Naive B cell (primary cell): ENCODE results near the gene FUT8. TPM values are rescaled to one million over a fixed set of nuclear protein-coding genes. Genes with fewer than 3 reads are reported as not detected.
"Not testable (repeated sequence)": the region's sequence is repeated elsewhere in the genome, so short reads cannot be mapped to it uniquely, and the experiment has no call there.

ENCODE experiments used
- ATAC-seq, 2 donors: fragments of 150-1000 bp; cut with Tn5 transposase; 2 replicates each; pipeline ENCODE4 v1.10.0; 2021; ENCODE audit warnings: low read depth in 2 of 2, mild to moderate bottlenecking in 2 of 2, moderate library complexity in 2 of 2
- DNase-seq: peaks from one replicate; pipeline ENCODE4 v3.0.0; 2022
- H3K27ac Mint-ChIP-seq, 6 donors: one replicate each; pipeline ENCODE4 v1.8.0; 2020 to 2022; ENCODE audit warnings: mild to moderate bottlenecking in 6 of 6, mixed read lengths in 6 of 6, moderate library complexity in 5 of 6, inconsistent platforms in 2 of 6
- H3K27me3 Mint-ChIP-seq, 3 donors: one replicate each; pipeline ENCODE4 v1.8.0; 2021 to 2022; ENCODE audit warnings: mixed read lengths in 3 of 3, mild to moderate bottlenecking in 1 of 3
- H3K36me3 Mint-ChIP-seq, 2 donors: one replicate each; pipeline ENCODE4 v1.8.0; 2020 to 2022; ENCODE audit warnings: mixed read lengths in 2 of 2, inconsistent platforms in 1 of 2, mild to moderate bottlenecking in 1 of 2
- H3K4me1 Mint-ChIP-seq, 3 donors: one replicate each; pipeline ENCODE4 v1.8.0; 2020 to 2022; ENCODE audit warnings: mixed read lengths in 3 of 3, inconsistent platforms in 1 of 3, mild to moderate bottlenecking in 1 of 3, moderate library complexity in 1 of 3
- H3K4me3 Mint-ChIP-seq, 8 donors: one replicate each; pipeline ENCODE4 v1.8.0; 2020 to 2022; ENCODE audit warnings: mild to moderate bottlenecking in 8 of 8, mixed read lengths in 8 of 8, moderate library complexity in 8 of 8, inconsistent platforms in 2 of 8
- H3K9me3 Mint-ChIP-seq, 7 donors: one replicate each; pipeline ENCODE4 v1.8.0; 2020 to 2022; ENCODE audit warnings: mixed read lengths in 7 of 7, mild to moderate bottlenecking in 5 of 7, inconsistent platforms in 2 of 7, moderate library complexity in 1 of 7
- polyA plus RNA-seq, 6 donors: library from polyadenylated mRNA; unstranded; fragments of 300-500 nt; fragmentation: Illumina TruSeq; gene quantifications; one replicate each; pipeline ENCODE4 v1.2.3, GENCODE V29; 2021; ENCODE audit warnings: low read depth in 6 of 6

The FUT8 gene
- polyA plus RNA-seq, 6 donors from 2014 or later: 5.7 to 22.8 (median 16.2) TPM

DNA sequence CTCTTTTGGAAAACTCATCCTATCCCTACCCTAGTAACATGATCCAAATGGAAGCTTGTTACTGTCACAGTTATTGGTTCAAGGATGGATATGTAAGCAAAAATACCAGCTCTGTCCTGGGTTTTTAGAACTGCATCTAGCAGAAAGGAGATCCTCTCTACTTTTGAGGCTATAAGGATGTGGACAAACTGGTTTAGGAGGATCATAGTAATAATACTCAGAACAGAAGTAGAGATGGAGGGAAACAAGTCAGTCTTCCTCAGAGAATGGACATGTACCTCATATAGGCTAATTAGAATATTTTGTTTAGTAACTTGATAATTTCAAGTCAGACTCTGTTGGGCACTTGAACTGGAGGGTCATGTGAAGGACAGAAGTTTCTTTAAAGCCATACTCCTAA lies 26.6 kb downstream of the FUT8 start:
- peaks cover 0 to 10% of the 10 kb centered on the region in 2 donors for H3K36me3 Mint-ChIP-seq
- no peak overlapping the region for H3K4me3 Mint-ChIP-seq
- peak overlapping the region in 1 of 6 donors; percentile 22 for H3K27ac Mint-ChIP-seq
- DNase-seq: no peak
- H3K27me3 Mint-ChIP-seq: no peaks in the 10 kb centered on the region
- peaks cover 2 to 12% (median 8%) of the 10 kb centered on the region in 7 donors for H3K9me3 Mint-ChIP-seq
- peaks cover 28 to 32% (median 29%) of the 10 kb centered on the region in 3 donors for H3K4me1 Mint-ChIP-seq
- no peak for ATAC-seq

DNA sequence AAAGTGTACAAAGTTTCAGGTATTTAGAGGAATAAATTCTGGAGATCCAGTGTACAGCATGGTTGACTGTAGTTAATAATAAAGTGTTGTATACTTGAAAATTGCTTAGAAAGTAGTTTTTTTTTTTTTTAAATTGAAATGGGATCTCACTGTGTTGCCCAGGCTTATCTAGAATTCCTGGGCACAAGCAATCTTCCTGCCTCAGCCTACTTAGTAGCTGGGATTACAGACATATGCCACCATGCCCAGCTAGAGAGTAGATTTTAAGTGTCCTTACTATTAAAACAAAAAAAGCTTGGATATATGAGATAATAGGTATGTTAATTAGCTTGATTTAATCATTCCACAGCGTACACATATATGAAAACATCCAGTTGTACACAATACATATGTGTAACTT lies 27.7 kb downstream of the FUT8 start:
- Mint-ChIP-seq H3K27ac (no peak overlapping the region), H3K4me1 (peaks cover 19 to 28% (median 22%) of the 10 kb centered on the region in 3 donors)

DNA sequence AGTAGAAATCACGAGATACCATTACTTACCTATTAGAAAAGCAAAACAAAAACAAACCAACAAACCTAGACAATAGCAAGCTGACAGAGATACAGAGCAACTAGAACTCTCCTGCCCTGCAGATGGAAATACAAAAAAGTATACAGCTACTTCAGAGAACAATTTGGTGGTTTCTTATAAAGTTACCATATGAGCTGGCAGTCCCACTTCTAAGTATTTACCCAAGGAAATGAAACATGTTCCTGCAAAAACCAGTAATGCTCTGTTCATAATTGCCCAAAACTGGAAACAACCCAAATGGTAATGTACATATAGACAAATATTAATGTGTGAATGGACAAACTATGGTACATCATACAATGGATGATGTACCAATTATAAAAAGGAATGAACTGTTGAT lies 31.7 kb downstream of the FUT8 start:
- peak overlapping the region in 1 of 6 donors; percentile 54 for H3K27ac Mint-ChIP-seq
- H3K27me3 Mint-ChIP-seq: no peaks in the 10 kb centered on the region
- peaks cover 15 to 16% (median 15%) of the 10 kb centered on the region in 3 donors for H3K4me1 Mint-ChIP-seq
- H3K36me3 Mint-ChIP-seq: peaks cover 0 to 9% of the 10 kb centered on the region in 2 donors
- ATAC-seq: no peak
- peaks cover 0 to 10% (median 5%) of the 10 kb centered on the region in 7 donors for H3K9me3 Mint-ChIP-seq
- DNase-seq: no peak
- H3K4me3 Mint-ChIP-seq: no peak overlapping the region

More for the DNA sequence above, 27.7 kb downstream of the FUT8 start:
- ATAC-seq (no peak), DNase-seq (no peak)
- Mint-ChIP-seq H3K27me3 (no peaks in the 10 kb centered on the region), H3K4me3 (no peak overlapping the region), H3K9me3 (peaks cover 2 to 17% (median 9%) of the 10 kb centered on the region in 7 donors), H3K36me3 (peaks cover 0 to 16% of the 10 kb centered on the region in 2 donors)

- Mint-ChIP-seq H3K4me1 (peaks cover 13 to 21% (median 18%) of the 10 kb centered on the region in 3 donors), H3K36me3 (peaks cover under 1 to 18% of the 10 kb centered on the region in 2 donors)
These were observed 33.6 kb downstream of the FUT8 start for GRCh38 chr14:65446159-65446558.

GRCh38 chr14:65449647-65450046 lies 37.1 kb downstream of the FUT8 start:
- no peak for ATAC-seq
- H3K27me3 Mint-ChIP-seq: no peaks in the 10 kb centered on the region
- H3K4me1 Mint-ChIP-seq: peaks cover 30 to 43% (median 37%) of the 10 kb centered on the region in 3 donors
- H3K9me3 Mint-ChIP-seq: peaks cover 3 to 15% (median 8%) of the 10 kb centered on the region in 7 donors
- peak overlapping the region in 1 of 6 donors; percentile 44 for H3K27ac Mint-ChIP-seq
- H3K36me3 Mint-ChIP-seq: peaks cover 12 to 13% of the 10 kb centered on the region in 2 donors
- DNase-seq: no peak
- no peak overlapping the region for H3K4me3 Mint-ChIP-seq

More at GRCh38 chr14:65446159-65446558, 33.6 kb downstream of the FUT8 start:
- Mint-ChIP-seq H3K27ac (peak overlapping the region in 1 of 6 donors; percentile 38), H3K27me3 (no peaks in the 10 kb centered on the region), H3K4me3 (no peak overlapping the region), H3K9me3 (peaks cover 0 to 10% (median 4%) of the 10 kb centered on the region in 7 donors)
- ATAC-seq (no peak), DNase-seq (no peak)

GRCh38 chr14:65453807-65454480 lies 41.4 kb downstream of the FUT8 start:
- no peak for ATAC-seq
- Mint-ChIP-seq H3K4me3 (no peak overlapping the region), H3K27me3 (no peaks in the 10 kb centered on the region), H3K9me3 (peaks cover 0 to 21% (median 8%) of the 10 kb centered on the region in 7 donors), H3K4me1 (peaks cover 26 to 39% (median 34%) of the 10 kb centered on the region in 3 donors), H3K27ac (no peak overlapping the region), H3K36me3 (peaks cover 28 to 31% of the 10 kb centered on the region in 2 donors)
- no peak for DNase-seq

- DNase-seq: no peak
- Mint-ChIP-seq H3K27ac (peak overlapping the region in 3 of 6 donors; percentile 21 to 49 (median 30)), H3K4me3 (no peak overlapping the region), H3K4me1 (peaks cover 34 to 39% (median 35%) of the 10 kb centered on the region in 3 donors), H3K9me3 (peaks cover 0 to 21% (median 8%) of the 10 kb centered on the region in 7 donors), H3K27me3 (no peaks in the 10 kb centered on the region), H3K36me3 (peaks cover 26 to 28% of the 10 kb centered on the region in 2 donors)
- ATAC-seq: no peak
These were observed 43.7 kb downstream of the FUT8 start for GRCh38 chr14:65456247-65456646.

DNA sequence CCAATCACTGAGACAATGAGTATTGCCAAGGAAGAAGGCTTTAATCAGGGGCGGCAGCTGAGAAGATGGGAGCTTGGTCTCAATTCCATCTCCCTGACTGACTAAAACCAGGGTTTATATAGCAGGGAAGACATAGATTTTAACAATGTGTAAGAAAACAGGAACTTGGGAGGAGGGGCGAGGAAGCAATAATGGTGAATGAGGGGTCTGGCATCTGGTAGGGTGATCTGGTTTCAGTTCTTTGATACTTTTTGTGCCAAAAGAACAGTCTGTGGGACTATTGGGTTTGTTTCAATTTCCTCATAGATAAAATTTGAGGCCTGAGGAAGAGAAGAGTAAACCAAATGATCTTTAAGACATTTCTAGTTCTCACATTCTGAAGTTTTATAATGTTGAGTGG lies 49.2 kb downstream of the FUT8 start:
- H3K27ac Mint-ChIP-seq: peak overlapping the region in 5 of 6 donors; percentile 1 to 71 (median 28)
- no peaks in the 10 kb centered on the region for H3K27me3 Mint-ChIP-seq
- H3K36me3 Mint-ChIP-seq: peaks cover 9 to 17% of the 10 kb centered on the region in 2 donors
- peak; percentile 94 to 95 for ATAC-seq
- H3K9me3 Mint-ChIP-seq: peaks cover 0 to 6% (median 4%) of the 10 kb centered on the region in 7 donors
- peaks cover 27 to 40% (median 32%) of the 10 kb centered on the region in 3 donors for H3K4me1 Mint-ChIP-seq
- peak overlapping the region in 7 of 8 donors; percentile 16 to 79 (median 44) for H3K4me3 Mint-ChIP-seq
- peak; percentile 41 for DNase-seq

GRCh38 chr14:65462411-65462810 lies 49.9 kb downstream of the FUT8 start:
- peaks cover 4 to 12% of the 10 kb centered on the region in 2 donors for H3K36me3 Mint-ChIP-seq
- H3K4me1 Mint-ChIP-seq: peaks cover 29 to 40% (median 31%) of the 10 kb centered on the region in 3 donors
- peak overlapping the region in 2 of 8 donors; percentile 41 for H3K4me3 Mint-ChIP-seq

GRCh38 chr14:65465584-65465983 lies 53.1 kb downstream of the FUT8 start:
- DNase-seq: no peak
- Mint-ChIP-seq H3K27ac (peak overlapping the region in 1 of 6 donors; percentile 22), H3K27me3 (no peaks in the 10 kb centered on the region), H3K9me3 (no peaks in the 10 kb centered on the region), H3K4me3 (no peak overlapping the region), H3K4me1 (peaks cover 36 to 54% (median 50%) of the 10 kb centered on the region in 3 donors), H3K36me3 (peaks cover 10 to 14% of the 10 kb centered on the region in 2 donors)
- no peak for ATAC-seq

More at GRCh38 chr14:65462411-65462810, 49.9 kb downstream of the FUT8 start:
- ATAC-seq (peak in 1 of 2 donors; percentile 20), DNase-seq (no peak)
- Mint-ChIP-seq H3K27me3 (no peaks in the 10 kb centered on the region), H3K27ac (peak overlapping the region in 4 of 6 donors; percentile 4 to 83 (median 44)), H3K9me3 (peaks cover 0 to 3% (median under 1%) of the 10 kb centered on the region in 7 donors)

DNA sequence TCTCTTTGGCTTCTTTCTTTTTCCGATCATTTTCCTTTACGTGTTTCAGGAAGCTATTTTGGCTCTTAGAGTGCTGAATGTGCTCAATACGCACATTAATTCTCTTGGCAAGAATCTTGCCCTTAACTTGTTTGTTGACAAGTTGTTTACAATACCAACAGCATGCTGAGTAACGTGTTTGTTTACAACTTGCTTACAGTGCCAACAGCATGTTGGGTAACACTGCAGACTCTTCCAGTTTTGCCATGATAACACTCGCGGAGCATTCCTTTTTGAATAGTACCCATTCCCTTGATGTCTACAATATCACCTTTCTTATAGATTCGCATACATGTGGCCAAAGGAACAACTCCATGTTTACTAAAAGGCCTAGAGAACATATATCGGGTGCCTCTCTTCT lies 55.4 kb downstream of the FUT8 start:
- not testable (repeated sequence) for ATAC-seq, H3K9me3 Mint-ChIP-seq, H3K27me3 Mint-ChIP-seq, DNase-seq, H3K4me3 Mint-ChIP-seq
- H3K27ac Mint-ChIP-seq: peak overlapping the region in 2 of 6 donors; percentile 11 to 76
- peaks cover 9 to 14% of the 10 kb centered on the region in 2 donors for H3K36me3 Mint-ChIP-seq
- H3K4me1 Mint-ChIP-seq: peaks cover 25 to 40% (median 39%) of the 10 kb centered on the region in 3 donors

GRCh38 chr14:65469903-65470302 lies 57.4 kb downstream of the FUT8 start:
- Mint-ChIP-seq H3K4me1 (peaks cover 29 to 39% (median 34%) of the 10 kb centered on the region in 3 donors), H3K27me3 (no peaks in the 10 kb centered on the region), H3K9me3 (no peaks in the 10 kb centered on the region), H3K4me3 (peak overlapping the region in 1 of 8 donors; percentile 10), H3K27ac (no peak overlapping the region), H3K36me3 (peaks cover 14 to 18% of the 10 kb centered on the region in 2 donors)
- no peak for DNase-seq
- no peak for ATAC-seq

GRCh38 chr14:65470404-65470880 lies 57.9 kb downstream of the FUT8 start:
- no peak for ATAC-seq
- peaks cover 30 to 41% (median 34%) of the 10 kb centered on the region in 3 donors for H3K4me1 Mint-ChIP-seq
- H3K9me3 Mint-ChIP-seq: no peaks in the 10 kb centered on the region
- no peak overlapping the region for H3K4me3 Mint-ChIP-seq
- peak overlapping the region in 1 of 6 donors; percentile 51 for H3K27ac Mint-ChIP-seq
- DNase-seq: no peak
- no peaks in the 10 kb centered on the region for H3K27me3 Mint-ChIP-seq
- H3K36me3 Mint-ChIP-seq: peaks cover 14 to 21% of the 10 kb centered on the region in 2 donors
